HepG2 (cell line): ENCODE results near the gene TKFC. TPM values are rescaled to one million over a fixed set of nuclear protein-coding genes. Genes with fewer than 3 reads are reported as not detected.

Source experiments
- CAMTA2 ChIP-seq: sonication (generic); formaldehyde crosslinking; IDR thresholded peaks from 2 replicates; pipeline ENCODE4 v1.4.0; 2020; ENCODE audit warnings: mild to moderate bottlenecking, missing genetic modification reagents, borderline replicate concordance
- HES4 ChIP-seq: sonication (generic); formaldehyde crosslinking; IDR thresholded peaks from 2 replicates; pipeline ENCODE4 v1.9.0; 2021; ENCODE audit warnings: mild to moderate bottlenecking, missing genetic modification reagents, borderline replicate concordance
- NFE2 ChIP-seq: sonication (generic); formaldehyde crosslinking; IDR thresholded peaks from 2 replicates; pipeline ENCODE4 v1.4.0; 2020; ENCODE audit warnings: missing genetic modification reagents
- RFX5 ChIP-seq: IDR thresholded peaks from 2 replicates; pipeline ENCODE4 v1.6.1; 2011; ENCODE audit warnings: low read depth, low read length, improper control_type of control experiment
- SMARCC2 ChIP-seq: fragments of 450-650 bp; IDR thresholded peaks from 2 replicates; pipeline ENCODE4 v1.6.1; 2017; ENCODE audit warnings: antibody characterized with exemption, mild to moderate bottlenecking
- SP1 ChIP-seq, 2 experiments: fragments of 450-650 bp in 1 of 2; sonication (generic) in 1 of 2; formaldehyde crosslinking in 1 of 2; IDR thresholded peaks; 2 replicates each; pipeline versions ENCODE4 v1.4.0 to v1.6.1; 2016 to 2020; ENCODE audit warnings: missing genetic modification reagents in 1 of 2
- TSC22D2 ChIP-seq: sonication (generic); formaldehyde crosslinking; IDR thresholded peaks from 2 replicates; pipeline ENCODE4 v1.5.1; 2020; ENCODE audit warnings: missing genetic modification reagents, mild to moderate bottlenecking, borderline replicate concordance
- ZFP1 ChIP-seq: IDR thresholded peaks from 2 replicates; pipeline ENCODE4 v1.6.1; 2016
- ZNF225 ChIP-seq: sonication (generic); formaldehyde crosslinking; IDR thresholded peaks from 2 replicates; pipeline ENCODE4 v1.4.0; 2020; ENCODE audit warnings: mild to moderate bottlenecking, missing genetic modification reagents
- ZNF234 ChIP-seq: sonication (generic); formaldehyde crosslinking; conservative IDR thresholded peaks from 2 replicates; pipeline ENCODE4 v1.5.1; 2020; ENCODE audit warnings: mild to moderate bottlenecking, missing genetic modification reagents
- ZNF354B ChIP-seq: sonication (generic); formaldehyde crosslinking; IDR thresholded peaks from 2 replicates; pipeline ENCODE4 v1.8.0; 2022; ENCODE audit warnings: mild to moderate bottlenecking, missing genetic modification reagents
- ZNF460 ChIP-seq: sonication (generic); formaldehyde crosslinking; IDR thresholded peaks from 2 replicates; pipeline ENCODE4 v1.5.1; 2020; ENCODE audit warnings: missing genetic modification reagents, mild to moderate bottlenecking, borderline replicate concordance
- ZNF747 ChIP-seq: sonication (generic); formaldehyde crosslinking; IDR thresholded peaks from 2 replicates; pipeline ENCODE4 v1.8.1; 2023; ENCODE audit warnings: missing genetic modification reagents, mild to moderate bottlenecking, borderline replicate concordance
- ZSCAN25 ChIP-seq: sonication (generic); formaldehyde crosslinking; IDR thresholded peaks from 2 replicates; pipeline ENCODE4 v1.8.0; 2022; ENCODE audit warnings: mild to moderate bottlenecking, missing genetic modification reagents
- polyA plus RNA-seq, 8 experiments: library from polyadenylated mRNA; depleted of rRNA in 3 of 8; stranded (reverse) in 7 of 8; unstranded in 1 of 8; fragments of >200 nt; fragmentation: Illumina TruSeq in 4 of 8; extraction: Trizol in 4 of 8; gene quantifications; 2 replicates each; pipeline versions ENCODE4 v1.2.1 to v1.2.3, GENCODE V29; 2011 to 2016; ENCODE audit warnings: low read depth in 4 of 8, missing spikeins in 1 of 8, mixed read lengths in 1 of 8; ENCODE audit not compliant: insufficient read depth in 1 of 8
- total RNA-seq, 5 experiments: library from RNA; depleted of rRNA; stranded (reverse); fragments of >200 nt; fragmentation: Illumina TruSeq; extraction: Trizol; gene quantifications; 2 replicates each; pipeline ENCODE4 v1.2.3, GENCODE V29; 2016; ENCODE audit warnings: low read depth in 1 of 5
- TF ChIP-seq, protein P1 (sequence below): fragments of 450-650 bp; IDR thresholded peaks from 2 replicates; pipeline ENCODE4 v1.6.1; 2017; ENCODE audit warnings: mild to moderate bottlenecking
- TF ChIP-seq, protein P2 (sequence below): sonication (generic); formaldehyde crosslinking; IDR thresholded peaks from 2 replicates; pipeline ENCODE4 v1.4.0; 2020; ENCODE audit warnings: missing genetic modification reagents
- TF ChIP-seq, protein P3 (sequence below): IDR thresholded peaks from 2 replicates; pipeline ENCODE4 v1.6.1; 2018; ENCODE audit warnings: missing genetic modification reagents, mild to moderate bottlenecking, missing compliant biosample characterization
- TF ChIP-seq, protein P4 (sequence below): sonication (generic); formaldehyde crosslinking; IDR thresholded peaks from 2 replicates; pipeline ENCODE4 v1.8.0; 2022; ENCODE audit warnings: mild to moderate bottlenecking, missing genetic modification reagents
- TF ChIP-seq, protein P5 (sequence below): sonication (generic); formaldehyde crosslinking; IDR thresholded peaks from 2 replicates; pipeline ENCODE4 v1.8.1; 2023; ENCODE audit warnings: mild to moderate bottlenecking, missing genetic modification reagents
- TF ChIP-seq, protein P6 (sequence below): sonication (generic); formaldehyde crosslinking; IDR thresholded peaks from 2 replicates; pipeline ENCODE4 v1.4.0; 2020; ENCODE audit warnings: missing genetic modification reagents

The TKFC gene
- total and polyA plus RNA-seq, 2 of the 13 experiments (the other 11 are each of a cell fraction or from before 2014, with no cell fraction given) = 147 to 197 TPM

DNA sequence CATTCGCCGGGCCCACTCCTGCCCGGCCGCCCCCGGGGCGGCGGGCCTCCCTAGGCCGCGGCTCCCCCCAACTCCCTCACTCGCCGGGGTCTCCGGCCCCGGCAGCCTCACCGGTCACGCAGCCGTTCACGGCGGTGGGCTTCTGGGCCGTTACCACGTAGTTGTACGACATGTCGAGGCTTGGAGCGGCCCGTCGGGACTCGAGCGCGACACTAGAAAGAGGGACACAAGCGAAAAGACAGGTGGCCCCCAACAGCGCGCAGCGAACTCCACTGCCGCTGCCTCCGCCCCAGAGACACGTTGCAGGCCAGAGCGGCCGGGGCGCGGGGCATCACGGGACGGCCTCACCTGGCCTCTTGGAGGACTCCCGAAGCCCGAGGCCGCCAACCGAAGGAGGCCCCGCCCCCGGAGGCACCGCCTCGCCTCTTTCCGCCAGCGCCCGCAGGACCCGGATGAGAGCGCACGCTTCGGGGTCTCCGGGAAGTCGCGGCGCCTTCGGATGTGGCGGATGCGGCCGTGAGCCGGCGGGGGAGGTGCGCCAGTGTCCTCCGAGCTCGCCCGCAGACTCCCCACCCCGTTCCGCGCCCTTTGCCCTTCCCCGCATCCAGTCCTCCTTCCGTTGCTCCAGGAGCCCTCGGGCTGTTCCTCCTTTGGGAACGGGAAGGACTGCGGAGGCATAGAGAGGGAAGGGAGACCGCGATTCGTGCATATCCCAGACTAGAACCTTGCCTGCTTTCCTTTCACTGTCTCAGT, at the start of gene TKFC, which contains the start of gene DDB1 (continued):
- TF ChIP-seq, protein P1, sequence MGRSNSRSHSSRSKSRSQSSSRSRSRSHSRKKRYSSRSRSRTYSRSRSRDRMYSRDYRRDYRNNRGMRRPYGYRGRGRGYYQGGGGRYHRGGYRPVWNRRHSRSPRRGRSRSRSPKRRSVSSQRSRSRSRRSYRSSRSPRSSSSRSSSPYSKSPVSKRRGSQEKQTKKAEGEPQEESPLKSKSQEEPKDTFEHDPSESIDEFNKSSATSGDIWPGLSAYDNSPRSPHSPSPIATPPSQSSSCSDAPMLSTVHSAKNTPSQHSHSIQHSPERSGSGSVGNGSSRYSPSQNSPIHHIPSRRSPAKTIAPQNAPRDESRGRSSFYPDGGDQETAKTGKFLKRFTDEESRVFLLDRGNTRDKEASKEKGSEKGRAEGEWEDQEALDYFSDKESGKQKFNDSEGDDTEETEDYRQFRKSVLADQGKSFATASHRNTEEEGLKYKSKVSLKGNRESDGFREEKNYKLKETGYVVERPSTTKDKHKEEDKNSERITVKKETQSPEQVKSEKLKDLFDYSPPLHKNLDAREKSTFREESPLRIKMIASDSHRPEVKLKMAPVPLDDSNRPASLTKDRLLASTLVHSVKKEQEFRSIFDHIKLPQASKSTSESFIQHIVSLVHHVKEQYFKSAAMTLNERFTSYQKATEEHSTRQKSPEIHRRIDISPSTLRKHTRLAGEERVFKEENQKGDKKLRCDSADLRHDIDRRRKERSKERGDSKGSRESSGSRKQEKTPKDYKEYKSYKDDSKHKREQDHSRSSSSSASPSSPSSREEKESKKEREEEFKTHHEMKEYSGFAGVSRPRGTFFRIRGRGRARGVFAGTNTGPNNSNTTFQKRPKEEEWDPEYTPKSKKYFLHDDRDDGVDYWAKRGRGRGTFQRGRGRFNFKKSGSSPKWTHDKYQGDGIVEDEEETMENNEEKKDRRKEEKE = no peak
- TF ChIP-seq ZNF747 (CRISPR knock-in tag) = peak; percentile 26; the same call in 1 of the 2 replicates
- no peak for TF ChIP-seq RFX5
- TF ChIP-seq, protein P2, sequence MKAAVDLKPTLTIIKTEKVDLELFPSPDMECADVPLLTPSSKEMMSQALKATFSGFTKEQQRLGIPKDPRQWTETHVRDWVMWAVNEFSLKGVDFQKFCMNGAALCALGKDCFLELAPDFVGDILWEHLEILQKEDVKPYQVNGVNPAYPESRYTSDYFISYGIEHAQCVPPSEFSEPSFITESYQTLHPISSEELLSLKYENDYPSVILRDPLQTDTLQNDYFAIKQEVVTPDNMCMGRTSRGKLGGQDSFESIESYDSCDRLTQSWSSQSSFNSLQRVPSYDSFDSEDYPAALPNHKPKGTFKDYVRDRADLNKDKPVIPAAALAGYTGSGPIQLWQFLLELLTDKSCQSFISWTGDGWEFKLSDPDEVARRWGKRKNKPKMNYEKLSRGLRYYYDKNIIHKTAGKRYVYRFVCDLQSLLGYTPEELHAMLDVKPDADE (CRISPR knock-in tag) = no peak; the same call in 1 of the 2 replicates
- TF ChIP-seq ZNF460 (CRISPR knock-in tag) = no peak
- TF ChIP-seq ZSCAN25 (CRISPR knock-in tag) = peak; percentile 81
- TF ChIP-seq, protein P3, sequence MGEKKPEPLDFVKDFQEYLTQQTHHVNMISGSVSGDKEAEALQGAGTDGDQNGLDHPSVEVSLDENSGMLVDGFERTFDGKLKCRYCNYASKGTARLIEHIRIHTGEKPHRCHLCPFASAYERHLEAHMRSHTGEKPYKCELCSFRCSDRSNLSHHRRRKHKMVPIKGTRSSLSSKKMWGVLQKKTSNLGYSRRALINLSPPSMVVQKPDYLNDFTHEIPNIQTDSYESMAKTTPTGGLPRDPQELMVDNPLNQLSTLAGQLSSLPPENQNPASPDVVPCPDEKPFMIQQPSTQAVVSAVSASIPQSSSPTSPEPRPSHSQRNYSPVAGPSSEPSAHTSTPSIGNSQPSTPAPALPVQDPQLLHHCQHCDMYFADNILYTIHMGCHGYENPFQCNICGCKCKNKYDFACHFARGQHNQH = peak; percentile 93
- TF ChIP-seq TSC22D2 = no peak; the same call in 1 of the 2 replicates
- TF ChIP-seq ZNF354B (CRISPR knock-in tag) = 0 out of 2 replicates have a peak, but pooled peaks have one; percentile 40
- TF ChIP-seq ZNF234 (CRISPR knock-in tag) = no peak; the same call in 1 of the 2 replicates
- TF ChIP-seq, protein P4, sequence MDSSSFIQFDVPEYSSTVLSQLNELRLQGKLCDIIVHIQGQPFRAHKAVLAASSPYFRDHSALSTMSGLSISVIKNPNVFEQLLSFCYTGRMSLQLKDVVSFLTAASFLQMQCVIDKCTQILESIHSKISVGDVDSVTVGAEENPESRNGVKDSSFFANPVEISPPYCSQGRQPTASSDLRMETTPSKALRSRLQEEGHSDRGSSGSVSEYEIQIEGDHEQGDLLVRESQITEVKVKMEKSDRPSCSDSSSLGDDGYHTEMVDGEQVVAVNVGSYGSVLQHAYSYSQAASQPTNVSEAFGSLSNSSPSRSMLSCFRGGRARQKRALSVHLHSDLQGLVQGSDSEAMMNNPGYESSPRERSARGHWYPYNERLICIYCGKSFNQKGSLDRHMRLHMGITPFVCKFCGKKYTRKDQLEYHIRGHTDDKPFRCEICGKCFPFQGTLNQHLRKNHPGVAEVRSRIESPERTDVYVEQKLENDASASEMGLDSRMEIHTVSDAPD (CRISPR knock-in tag) = 0 out of 2 replicates have a peak, but pooled peaks have one; percentile 47
- TF ChIP-seq CAMTA2 = no peak; the same call in 1 of the 2 replicates
- no peak for TF ChIP-seq SMARCC2
- peak; percentile 78 for TF ChIP-seq HES4 (CRISPR knock-in tag)
- no peak for TF ChIP-seq NFE2 (CRISPR knock-in tag)
- peak; percentile 79 for TF ChIP-seq ZNF225 (CRISPR knock-in tag)
- TF ChIP-seq, protein P5, sequence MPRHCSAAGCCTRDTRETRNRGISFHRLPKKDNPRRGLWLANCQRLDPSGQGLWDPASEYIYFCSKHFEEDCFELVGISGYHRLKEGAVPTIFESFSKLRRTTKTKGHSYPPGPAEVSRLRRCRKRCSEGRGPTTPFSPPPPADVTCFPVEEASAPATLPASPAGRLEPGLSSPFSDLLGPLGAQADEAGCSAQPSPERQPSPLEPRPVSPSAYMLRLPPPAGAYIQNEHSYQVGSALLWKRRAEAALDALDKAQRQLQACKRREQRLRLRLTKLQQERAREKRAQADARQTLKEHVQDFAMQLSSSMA (CRISPR knock-in tag) = peak; percentile 73; the same call in 1 of the 2 replicates
- TF ChIP-seq ZFP1 (CRISPR knock-in tag) = peak; percentile 67
- no peak for TF ChIP-seq SP1 (IDR thresholded peaks at IDR 0.05)
- peak; percentile 69 for TF ChIP-seq SP1 (CRISPR knock-in tag; IDR thresholded peaks at IDR 0.05)
- TF ChIP-seq, protein P6, sequence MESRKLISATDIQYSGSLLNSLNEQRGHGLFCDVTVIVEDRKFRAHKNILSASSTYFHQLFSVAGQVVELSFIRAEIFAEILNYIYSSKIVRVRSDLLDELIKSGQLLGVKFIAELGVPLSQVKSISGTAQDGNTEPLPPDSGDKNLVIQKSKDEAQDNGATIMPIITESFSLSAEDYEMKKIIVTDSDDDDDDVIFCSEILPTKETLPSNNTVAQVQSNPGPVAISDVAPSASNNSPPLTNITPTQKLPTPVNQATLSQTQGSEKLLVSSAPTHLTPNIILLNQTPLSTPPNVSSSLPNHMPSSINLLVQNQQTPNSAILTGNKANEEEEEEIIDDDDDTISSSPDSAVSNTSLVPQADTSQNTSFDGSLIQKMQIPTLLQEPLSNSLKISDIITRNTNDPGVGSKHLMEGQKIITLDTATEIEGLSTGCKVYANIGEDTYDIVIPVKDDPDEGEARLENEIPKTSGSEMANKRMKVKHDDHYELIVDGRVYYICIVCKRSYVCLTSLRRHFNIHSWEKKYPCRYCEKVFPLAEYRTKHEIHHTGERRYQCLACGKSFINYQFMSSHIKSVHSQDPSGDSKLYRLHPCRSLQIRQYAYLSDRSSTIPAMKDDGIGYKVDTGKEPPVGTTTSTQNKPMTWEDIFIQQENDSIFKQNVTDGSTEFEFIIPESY (CRISPR knock-in tag) = no peak
